Measurements from ENCODE around the gene AGK. TPM values are rescaled to one million over a fixed set of nuclear protein-coding genes. Genes with fewer than 3 reads are reported as not detected.

The AGK gene
- total RNA-seq, 4 donors from 2014 or later, result 9.8 to 20.1 (median 14.9) TPM

GRCh38 chr7:141617280-141617679, 66.1 kb downstream of the AGK start:
- no peak for TF ChIP-seq CTCF (IDR thresholded peaks at IDR 0.05)
- no peak for TF ChIP-seq POLR2A (IDR thresholded peaks at IDR 0.05)

GRCh38 chr7:141619745-141620144, 68.5 kb downstream of the AGK start:
- no peak overlapping the region for H3K4me3 ChIP-seq (ENCODE audit: low read depth, poor library complexity, severe bottlenecking)
- 88 to 91% methylated on average over 4 of the region's 4 CpGs for WGBS, 2 donors
- DNase-seq (ENCODE audit: low spot score in 2 of 2), result no peak
- intact Hi-C loops (cut with DNase I; ENCODE audit: low total_unique reads), result no loop called here
- TF ChIP-seq CTCF (IDR thresholded peaks at IDR 0.05), result no peak
- no peak for TF ChIP-seq POLR2A (IDR thresholded peaks at IDR 0.05)

More at GRCh38 chr7:141617280-141617679, 66.1 kb downstream of the AGK start:
- H3K4me3 ChIP-seq (ENCODE audit: low read depth, poor library complexity, severe bottlenecking), result no peak overlapping the region
- DNase-seq (ENCODE audit: low spot score in 2 of 2), result no peak
- intact Hi-C loops (cut with DNase I; ENCODE audit: low total_unique reads), result no loop called here

- intact Hi-C loops (cut with DNase I; ENCODE audit: low total_unique reads), result no loop called here
- no peak for DNase-seq (ENCODE audit: low spot score in 2 of 2)
- WGBS, 2 donors, result 91 to 93% methylated on average over 1 of the region's 1 CpG
- no peak for TF ChIP-seq POLR2A (IDR thresholded peaks at IDR 0.05)
- no peak for TF ChIP-seq CTCF (IDR thresholded peaks at IDR 0.05)
- no peak overlapping the region for H3K4me3 ChIP-seq (ENCODE audit: low read depth, poor library complexity, severe bottlenecking)
Measured at GRCh38 chr7:141624763-141625162, 73.6 kb downstream of the AGK start.

GRCh38 chr7:141630621-141631020, 79.4 kb downstream of the AGK start:
- H3K4me3 ChIP-seq (ENCODE audit: low read depth, poor library complexity, severe bottlenecking), result no peak overlapping the region
- 82 to 86% methylated on average over 4 of the region's 4 CpGs for WGBS, 2 donors
- no peak for TF ChIP-seq CTCF (IDR thresholded peaks at IDR 0.05)
- TF ChIP-seq POLR2A (IDR thresholded peaks at IDR 0.05), result no peak
- no peak for DNase-seq (ENCODE audit: low spot score in 2 of 2)
- intact Hi-C loops (cut with DNase I; ENCODE audit: low total_unique reads), result no loop called here

GRCh38 chr7:141631525-141631924, 80.3 kb downstream of the AGK start:
- intact Hi-C loops (cut with DNase I; ENCODE audit: low total_unique reads), result no loop called here
- WGBS, 2 donors, result 96 to 100% methylated on average over 2 of the region's 2 CpGs
- H3K4me3 ChIP-seq (ENCODE audit: low read depth, poor library complexity, severe bottlenecking), result no peak overlapping the region
- TF ChIP-seq CTCF (IDR thresholded peaks at IDR 0.05) (no peak), POLR2A (IDR thresholded peaks at IDR 0.05) (no peak)
- no peak for DNase-seq (ENCODE audit: low spot score in 2 of 2)

- no peak for DNase-seq (ENCODE audit: low spot score in 2 of 2)
- no peak for TF ChIP-seq CTCF (IDR thresholded peaks at IDR 0.05)
- TF ChIP-seq POLR2A (IDR thresholded peaks at IDR 0.05), result no peak
- H3K4me3 ChIP-seq (ENCODE audit: low read depth, poor library complexity, severe bottlenecking), result no peak overlapping the region
- intact Hi-C loops (cut with DNase I; ENCODE audit: low total_unique reads), result no loop called here
- WGBS, 2 donors, result 93 to 95% methylated on average over 5 of the region's 5 CpGs
Measured at GRCh38 chr7:141634065-141634464, 82.9 kb downstream of the AGK start.

All from lower leg skin (tissue), 4 donors.